B cell (primary cell): ENCODE measurements around the gene RAB5B. TPM values are rescaled to one million over a fixed set of nuclear protein-coding genes. Genes with fewer than 3 reads are reported as not detected.

Source experiments
- ATAC-seq: fragments of 200-7000 bp; cut with Tn5 transposase; one replicate; pipeline ENCODE4 v1.10.0; 2021; ENCODE audit warnings: low read depth, mild to moderate bottlenecking, moderate number of reproducible peaks, moderate library complexity
- CTCF ChIA-PET: fragments of 350-600 bp; sonication (Branson Sonifier 250); formaldehyde crosslinking; loops from one replicate; lab custom pipeline; 2021; ENCODE audit warnings: antibody characterized with exemption, inconsistent platforms; lab: Charles Lee
- POLR2A ChIA-PET: fragments of 350-600 bp; sonication (Branson Sonifier 250); formaldehyde crosslinking; loops from one replicate; lab custom pipeline; 2021; ENCODE audit warnings: antibody characterized with exemption; lab: Charles Lee
- DNase-seq: peaks from one replicate; pipeline ENCODE4 v3.0.0; 2013
- H2AFZ ChIP-seq: 2 replicates; pipeline ENCODE4 v1.6.1; 2012; ENCODE audit warnings: mild to moderate bottlenecking, low read depth, low read length; ENCODE audit not compliant: insufficient read depth, poor library complexity, severe bottlenecking
- H3K27ac ChIP-seq, 2 donors: 1 replicate in 1 of 2; 2 replicates in 1 of 2; pipeline ENCODE4 v1.5.1; 2012 to 2013; ENCODE audit warnings: low read length in 2 of 2, mild to moderate bottlenecking in 2 of 2, moderate library complexity in 1 of 2
- H3K27me3 ChIP-seq, 4 experiments: fragments of 200-600 bp in 1 of 4; sonication (generic) in 1 of 4; replicated peaks in 1 of 4; 1 replicate in 2 of 4; 2 replicates in 2 of 4; pipeline versions ENCODE4 v1.6.1 to v1.7.0; 2013 to 2016; ENCODE audit warnings: low read length in 3 of 4, mild to moderate bottlenecking in 2 of 4, mixed read lengths in 1 of 4, moderate library complexity in 1 of 4; ENCODE audit not compliant: insufficient read depth in 4 of 4, control insufficient read depth in 3 of 4; ENCODE audit errors: control extremely low read depth in 1 of 4
- H3K36me3 ChIP-seq, 2 experiments: replicated peaks in 1 of 2; 1 replicate in 1 of 2; 2 replicates in 1 of 2; pipeline versions ENCODE4 v1.6.1 to v1.7.1; 2013; ENCODE audit warnings: low read length in 1 of 2; ENCODE audit not compliant: insufficient read depth in 2 of 2, control insufficient read depth in 1 of 2; ENCODE audit errors: control extremely low read depth in 1 of 2, extremely low read depth in 1 of 2
- H3K4me1 ChIP-seq, 2 donors: fragments of 200-600 bp in 1 of 2; sonication (generic) in 1 of 2; 1 replicate in 1 of 2; 2 replicates in 1 of 2; pipeline versions ENCODE4 v1.5.1 to v1.6.1; 2013 to 2017; ENCODE audit warnings: low read length in 2 of 2; ENCODE audit not compliant: control insufficient read depth in 2 of 2, insufficient read depth in 2 of 2
- H3K4me2 ChIP-seq: replicated peaks from 2 replicates; pipeline ENCODE3; 2012; ENCODE audit warnings: mild to moderate bottlenecking, low read depth, low read length; ENCODE audit not compliant: poor library complexity, severe bottlenecking
- H3K4me3 ChIP-seq, 5 experiments: fragments of 200-600 bp in 1 of 5; sonication (generic) in 1 of 5; 1 replicate in 3 of 5; 2 replicates in 2 of 5; pipeline versions ENCODE4 v1.5.1 to v1.7.0; 2011 to 2016; ENCODE audit warnings: low read length in 4 of 5, mild to moderate bottlenecking in 4 of 5, low read depth in 2 of 5, control low read depth in 1 of 5, moderate library complexity in 1 of 5; ENCODE audit not compliant: insufficient read depth in 1 of 5; ENCODE audit errors: control extremely low read depth in 1 of 5, extremely low read depth in 1 of 5
- H3K79me2 ChIP-seq: fragments of 200-600 bp; sonication (generic); one replicate; pipeline ENCODE4 v1.6.0; 2016; ENCODE audit warnings: low read length; ENCODE audit not compliant: control insufficient read depth, insufficient read depth
- H3K9ac ChIP-seq: fragments of 200-600 bp; sonication (generic); 2 replicates; pipeline ENCODE4 v1.6.1; 2017; ENCODE audit warnings: mild to moderate bottlenecking, low read length, moderate library complexity
- H3K9me3 ChIP-seq, 3 donors: one replicate each; pipeline versions ENCODE4 v1.6.1 to v1.7.1; 2013; ENCODE audit warnings: low read length in 2 of 3; ENCODE audit not compliant: control insufficient read depth in 2 of 3, insufficient read depth in 1 of 3; ENCODE audit errors: control extremely low read depth in 1 of 3
- H4K20me1 ChIP-seq: 2 replicates; pipeline ENCODE4 v1.6.0; 2012; ENCODE audit warnings: mild to moderate bottlenecking, low read length; ENCODE audit not compliant: insufficient read depth, control insufficient read depth, poor library complexity, severe bottlenecking
- H3K27ac Mint-ChIP-seq: one replicate; pipeline ENCODE4 v1.8.0; 2021; ENCODE audit warnings: mixed read lengths
- H3K27me3 Mint-ChIP-seq: one replicate; pipeline ENCODE4 v1.8.0; 2021; ENCODE audit warnings: mixed read lengths
- H3K4me1 Mint-ChIP-seq: one replicate; pipeline ENCODE4 v1.8.0; 2021; ENCODE audit warnings: mixed read lengths
- H3K4me3 Mint-ChIP-seq: one replicate; pipeline ENCODE4 v1.8.0; 2021; ENCODE audit warnings: mixed read lengths
- H3K9me3 Mint-ChIP-seq: one replicate; pipeline ENCODE4 v1.8.0; 2022; ENCODE audit warnings: mixed read lengths; ENCODE audit not compliant: insufficient read depth
- EZH2 ChIP-seq: IDR thresholded peaks from 2 replicates; pipeline ENCODE4 v1.6.1; 2012; ENCODE audit warnings: borderline replicate concordance, low read depth, mild to moderate bottlenecking, moderate library complexity, low read length; ENCODE audit not compliant: insufficient read depth, poor library complexity, severe bottlenecking
- WGBS: methylation state at CpG from one replicate; pipeline ENCODE4 v1.1.5; 2013; ENCODE audit warnings: missing lambda C conversion rate; ENCODE audit not compliant: insufficient coverage; 5-methylcytosine and 5-hydroxymethylcytosine counted together
- intact Hi-C: fragments of 100-400 bp; cut with micrococcal nuclease; formaldehyde crosslinking; loops from one replicate; pipeline ENCODE4 v1.10.0; 2022
- polyA plus RNA-seq: library from polyadenylated mRNA; depleted of rRNA; stranded (reverse); fragments of >200 nt; gene quantifications from 2 replicates; pipeline ENCODE4 v1.2.3, GENCODE V29; 2012
- total RNA-seq, 2 donors: library from RNA; stranded (reverse); fragments of 120-200 nt in 1 of 2; gene quantifications; 1 replicate in 1 of 2; 2 replicates in 1 of 2; pipeline versions ENCODE4 v1.2.3 to v1.2.4, GENCODE V29; 2013 to 2022
- TF ChIP-seq, protein P1 (sequence below): fragments of 200-600 bp; IDR thresholded peaks from one replicate; pipeline ENCODE4 v1.8.0; 2022; ENCODE audit warnings: antibody characterized with exemption, mild to moderate bottlenecking

Gene RAB5B
- total and polyA plus RNA-seq, 2 donors (not counting 1 experiment from before 2014, with no cell fraction given) = 42.1 to 111 TPM

DNA sequence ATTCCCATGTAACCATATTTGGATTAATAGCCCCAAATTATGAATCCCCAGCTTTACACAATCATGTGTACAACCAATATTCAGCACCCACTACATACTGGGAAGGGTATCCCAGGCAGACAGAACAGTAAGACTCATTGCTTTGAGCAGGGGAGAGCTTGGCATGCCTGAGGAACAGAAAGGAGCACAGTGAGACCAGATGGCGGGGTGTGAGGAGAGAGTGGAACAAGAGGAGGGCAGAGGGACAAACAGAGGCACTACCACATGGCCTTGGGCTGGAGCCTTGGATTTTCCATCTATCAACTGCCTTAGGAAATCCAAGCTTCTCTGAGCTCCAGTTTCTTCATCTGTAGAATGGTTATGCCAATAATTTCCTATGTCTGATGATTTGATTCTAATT, 39.1 kb upstream of the RAB5B start:
- ATAC-seq (no peak), DNase-seq (no peak)
- Mint-ChIP-seq H3K4me1 (peaks cover 52% of the 10 kb centered on the region), H3K27ac (peak overlapping the region; percentile 21), H3K27me3 (no peaks in the 10 kb centered on the region), H3K9me3 (no peaks in the 10 kb centered on the region), H3K4me3 (no peak overlapping the region)
- Histone ChIP-seq H3K27ac (peak overlapping the region in 1 of 2 donors; percentile 8), H3K4me1 (peaks cover 32 to 40% of the 10 kb centered on the region in 2 donors), H3K4me3 (no peak overlapping the region), H2AFZ (no peak overlapping the region), H3K36me3 (peaks cover 0 to 59% of the 10 kb centered on the region in 2 experiments), H3K27me3 (no peaks in the 10 kb centered on the region), H3K9ac (no peak overlapping the region), H3K9me3 (no peaks in the 10 kb centered on the region), H3K4me2 (no peak overlapping the region), H4K20me1 (peaks cover 21% of the 10 kb centered on the region), H3K79me2 (peaks cover 50% of the 10 kb centered on the region)
- TF ChIP-seq, protein P1, sequence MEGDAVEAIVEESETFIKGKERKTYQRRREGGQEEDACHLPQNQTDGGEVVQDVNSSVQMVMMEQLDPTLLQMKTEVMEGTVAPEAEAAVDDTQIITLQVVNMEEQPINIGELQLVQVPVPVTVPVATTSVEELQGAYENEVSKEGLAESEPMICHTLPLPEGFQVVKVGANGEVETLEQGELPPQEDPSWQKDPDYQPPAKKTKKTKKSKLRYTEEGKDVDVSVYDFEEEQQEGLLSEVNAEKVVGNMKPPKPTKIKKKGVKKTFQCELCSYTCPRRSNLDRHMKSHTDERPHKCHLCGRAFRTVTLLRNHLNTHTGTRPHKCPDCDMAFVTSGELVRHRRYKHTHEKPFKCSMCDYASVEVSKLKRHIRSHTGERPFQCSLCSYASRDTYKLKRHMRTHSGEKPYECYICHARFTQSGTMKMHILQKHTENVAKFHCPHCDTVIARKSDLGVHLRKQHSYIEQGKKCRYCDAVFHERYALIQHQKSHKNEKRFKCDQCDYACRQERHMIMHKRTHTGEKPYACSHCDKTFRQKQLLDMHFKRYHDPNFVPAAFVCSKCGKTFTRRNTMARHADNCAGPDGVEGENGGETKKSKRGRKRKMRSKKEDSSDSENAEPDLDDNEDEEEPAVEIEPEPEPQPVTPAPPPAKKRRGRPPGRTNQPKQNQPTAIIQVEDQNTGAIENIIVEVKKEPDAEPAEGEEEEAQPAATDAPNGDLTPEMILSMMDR = no peak
- no peak for TF ChIP-seq EZH2
- WGBS = 100% methylated on average over 1 of the region's 1 CpG
- intact Hi-C loops = no loop called here
- ChIA-PET POLR2A (interaction anchor here (0.5 kb wide), 2 partner anchors 12 to 19 kb away, joined by 3 read pairs; no protein-coding TSS in a partner anchor), CTCF (interaction anchor here (0.7 to 8.7 kb wide), 5 partner anchors 9 to 195 kb away, joined by 3 to 112 read pairs (median 4); no protein-coding TSS in a partner anchor)

DNA sequence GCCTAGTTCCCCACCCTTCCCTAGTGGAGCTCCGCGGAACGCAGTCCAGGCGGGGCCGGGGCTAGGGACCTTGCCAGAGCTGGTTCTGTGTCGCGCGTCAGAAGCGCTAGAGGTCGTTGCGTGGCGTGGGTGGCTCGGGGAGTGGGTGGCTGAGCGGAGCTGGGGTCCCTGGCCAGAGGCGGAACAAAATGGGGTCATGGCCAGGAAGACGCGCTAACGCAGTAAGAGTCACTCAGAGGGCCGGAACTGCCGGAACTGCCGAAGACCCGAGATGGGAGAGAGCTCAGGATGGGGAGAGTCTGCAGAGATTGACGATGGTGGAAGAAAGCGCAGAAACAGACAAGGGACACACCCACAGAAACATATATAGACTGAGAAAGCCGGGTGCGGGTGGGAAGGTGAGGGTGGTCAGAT, 38.1 kb upstream of the RAB5B start:
- ATAC-seq (no peak), DNase-seq (no peak)
- WGBS = 96% methylated on average over 22 of the region's 26 CpGs
- Mint-ChIP-seq H3K4me3 (no peak overlapping the region), H3K4me1 (peaks cover 54% of the 10 kb centered on the region), H3K27me3 (no peaks in the 10 kb centered on the region), H3K9me3 (no peaks in the 10 kb centered on the region), H3K27ac (peak overlapping the region; percentile 21)
- H3K79me2 ChIP-seq = peaks cover 56% of the 10 kb centered on the region
- no peak overlapping the region for H3K9ac ChIP-seq
- intact Hi-C loops = no loop called here
- TF ChIP-seq EZH2 = no peak
- peaks cover 31 to 40% of the 10 kb centered on the region in 2 donors for H3K4me1 ChIP-seq
- no peaks in the 10 kb centered on the region for H3K27me3 ChIP-seq
- H3K9me3 ChIP-seq = no peaks in the 10 kb centered on the region
- H3K27ac ChIP-seq = no peak overlapping the region
- POLR2A ChIA-PET = no interaction called here
- H2AFZ ChIP-seq = no peak overlapping the region
- H4K20me1 ChIP-seq = peaks cover 26% of the 10 kb centered on the region
- no peak overlapping the region for H3K4me3 ChIP-seq
- CTCF ChIA-PET = interaction anchor here (1.0 to 8.7 kb wide), 3 partner anchors 10 to 196 kb away, joined by 3 to 112 read pairs (median 9); no protein-coding TSS in a partner anchor
- no peak overlapping the region for H3K4me2 ChIP-seq
- H3K36me3 ChIP-seq = peaks cover 1 to 69% of the 10 kb centered on the region in 2 experiments
